ENCODE data around the gene SCAP. TPM values are rescaled to one million over a fixed set of nuclear protein-coding genes. Genes with fewer than 3 reads are reported as not detected.

Gene SCAP
- total RNA-seq, 1 donor from 2014 or later = 103 TPM

GRCh38 chr3:47405820-47406761 lies 69.7 kb downstream of the SCAP start:
- Mint-ChIP-seq H3K36me3 (ENCODE audit: low read depth) (no peaks in the 10 kb centered on the region), H3K9me3 (no peaks in the 10 kb centered on the region)

GRCh38 chr3:47404955-47405790 lies 70.6 kb downstream of the SCAP start:
- no peaks in the 10 kb centered on the region for H3K9me3 Mint-ChIP-seq
- no peak overlapping the region for H3K4me3 Mint-ChIP-seq
- no peaks in the 10 kb centered on the region for H3K4me1 Mint-ChIP-seq
- H3K27ac Mint-ChIP-seq (ENCODE audit: unreplicated experiment) = no peak overlapping the region
- no peak for DNase-seq (ENCODE audit: low read depth, low spot score)
- no peaks in the 10 kb centered on the region for H3K27me3 Mint-ChIP-seq (ENCODE audit: low read depth)
- TF ChIP-seq, protein P1, sequence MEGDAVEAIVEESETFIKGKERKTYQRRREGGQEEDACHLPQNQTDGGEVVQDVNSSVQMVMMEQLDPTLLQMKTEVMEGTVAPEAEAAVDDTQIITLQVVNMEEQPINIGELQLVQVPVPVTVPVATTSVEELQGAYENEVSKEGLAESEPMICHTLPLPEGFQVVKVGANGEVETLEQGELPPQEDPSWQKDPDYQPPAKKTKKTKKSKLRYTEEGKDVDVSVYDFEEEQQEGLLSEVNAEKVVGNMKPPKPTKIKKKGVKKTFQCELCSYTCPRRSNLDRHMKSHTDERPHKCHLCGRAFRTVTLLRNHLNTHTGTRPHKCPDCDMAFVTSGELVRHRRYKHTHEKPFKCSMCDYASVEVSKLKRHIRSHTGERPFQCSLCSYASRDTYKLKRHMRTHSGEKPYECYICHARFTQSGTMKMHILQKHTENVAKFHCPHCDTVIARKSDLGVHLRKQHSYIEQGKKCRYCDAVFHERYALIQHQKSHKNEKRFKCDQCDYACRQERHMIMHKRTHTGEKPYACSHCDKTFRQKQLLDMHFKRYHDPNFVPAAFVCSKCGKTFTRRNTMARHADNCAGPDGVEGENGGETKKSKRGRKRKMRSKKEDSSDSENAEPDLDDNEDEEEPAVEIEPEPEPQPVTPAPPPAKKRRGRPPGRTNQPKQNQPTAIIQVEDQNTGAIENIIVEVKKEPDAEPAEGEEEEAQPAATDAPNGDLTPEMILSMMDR (conservative IDR thresholded peaks at IDR 0.05) = no peak
- H3K36me3 Mint-ChIP-seq (ENCODE audit: low read depth) = no peaks in the 10 kb centered on the region

More at GRCh38 chr3:47405820-47406761, 69.7 kb downstream of the SCAP start:
- no peak overlapping the region for H3K27ac Mint-ChIP-seq (ENCODE audit: unreplicated experiment)
- H3K27me3 Mint-ChIP-seq (ENCODE audit: low read depth) = no peaks in the 10 kb centered on the region
- H3K4me1 Mint-ChIP-seq = no peaks in the 10 kb centered on the region
- H3K4me3 Mint-ChIP-seq = no peak overlapping the region
- no peak for DNase-seq (ENCODE audit: low read depth, low spot score)
- TF ChIP-seq, protein P1 (conservative IDR thresholded peaks at IDR 0.05) = no peak

- Mint-ChIP-seq H3K9me3 (no peaks in the 10 kb centered on the region), H3K27ac (ENCODE audit: unreplicated experiment) (no peak overlapping the region), H3K27me3 (ENCODE audit: low read depth) (no peaks in the 10 kb centered on the region), H3K4me3 (no peak overlapping the region), H3K36me3 (ENCODE audit: low read depth) (no peaks in the 10 kb centered on the region), H3K4me1 (peaks cover under 1% of the 10 kb centered on the region)
- DNase-seq (ENCODE audit: low read depth, low spot score) = no peak
- TF ChIP-seq, protein P1 (conservative IDR thresholded peaks at IDR 0.05) = no peak
Observed at GRCh38 chr3:47404431-47404876, 71.3 kb downstream of the SCAP start.

DNA sequence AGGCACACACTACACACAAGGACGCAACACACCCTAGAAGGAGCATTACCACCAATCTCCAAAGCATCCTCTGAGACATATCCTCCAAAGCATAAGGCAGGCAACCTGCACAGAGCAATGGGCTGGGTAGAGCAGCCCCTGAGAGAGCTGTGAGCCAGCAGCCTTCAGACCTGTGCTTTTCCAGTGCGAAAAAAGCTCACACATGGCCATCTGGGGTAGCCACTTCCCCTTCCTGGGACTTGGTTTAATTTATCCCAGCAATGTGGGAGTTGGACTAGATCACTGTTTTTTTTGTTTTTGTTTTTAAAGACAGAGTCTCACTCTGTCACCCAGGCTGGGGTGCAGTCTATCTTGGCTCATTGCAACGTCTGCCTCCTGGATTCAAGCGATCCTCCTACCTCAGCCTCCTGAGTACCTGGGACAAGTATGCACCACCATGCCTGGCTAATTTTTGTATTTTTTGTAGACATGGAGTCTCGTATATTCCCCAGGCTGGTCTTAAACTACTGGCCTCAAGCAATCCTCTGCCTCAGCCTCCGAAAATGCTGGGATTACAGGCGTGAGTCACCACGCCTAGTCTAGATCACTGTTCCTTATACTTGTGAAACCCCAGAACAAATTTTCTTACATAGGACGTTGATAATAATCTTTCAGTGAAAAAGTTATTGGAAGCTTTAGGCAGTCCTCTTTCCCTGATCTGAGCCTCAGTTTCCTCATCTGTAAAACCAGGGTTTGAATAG lies 76.0 kb downstream of the SCAP start:
- H3K36me3 Mint-ChIP-seq (ENCODE audit: low read depth) = no peaks in the 10 kb centered on the region
- TF ChIP-seq, protein P1 (conservative IDR thresholded peaks at IDR 0.05) = no peak
- peaks cover 11% of the 10 kb centered on the region for H3K4me1 Mint-ChIP-seq
- no peak for DNase-seq (ENCODE audit: low read depth, low spot score)
- no peak overlapping the region for H3K4me3 Mint-ChIP-seq
- H3K27ac Mint-ChIP-seq (ENCODE audit: unreplicated experiment) = no peak overlapping the region
- H3K27me3 Mint-ChIP-seq (ENCODE audit: low read depth) = no peaks in the 10 kb centered on the region
- H3K9me3 Mint-ChIP-seq = no peaks in the 10 kb centered on the region

DNA sequence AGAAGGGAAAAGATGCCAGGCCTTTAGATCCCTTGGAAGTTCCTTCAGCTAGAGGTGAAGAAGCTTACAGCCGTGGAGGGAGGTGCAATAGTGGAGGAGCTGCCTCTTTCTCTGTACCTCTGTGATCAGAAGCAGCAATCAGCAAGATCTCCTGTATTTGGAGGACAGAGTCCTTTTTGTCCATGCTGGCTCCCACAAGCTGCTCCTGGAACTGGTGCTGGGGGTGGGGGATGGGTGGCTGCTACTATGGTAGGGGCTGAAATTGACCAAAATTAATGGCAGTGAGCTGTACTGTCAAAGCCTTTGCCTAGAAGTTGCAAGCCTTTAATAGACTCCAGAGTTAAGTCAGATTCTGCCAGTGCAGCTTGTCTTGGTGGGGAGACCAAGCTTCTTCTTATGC lies 76.7 kb downstream of the SCAP start:
- H3K27ac Mint-ChIP-seq (ENCODE audit: unreplicated experiment) = no peak overlapping the region
- no peaks in the 10 kb centered on the region for H3K9me3 Mint-ChIP-seq
- H3K4me3 Mint-ChIP-seq = no peak overlapping the region
- no peaks in the 10 kb centered on the region for H3K36me3 Mint-ChIP-seq (ENCODE audit: low read depth)
- no peak for DNase-seq (ENCODE audit: low read depth, low spot score)
- H3K27me3 Mint-ChIP-seq (ENCODE audit: low read depth) = no peaks in the 10 kb centered on the region
- TF ChIP-seq, protein P1 (conservative IDR thresholded peaks at IDR 0.05) = no peak
- peaks cover 18% of the 10 kb centered on the region for H3K4me1 Mint-ChIP-seq
